Peyer's patch (tissue), 4 donors: ENCODE data around the gene BAK1. TPM values are rescaled to one million over a fixed set of nuclear protein-coding genes. Genes with fewer than 3 reads are reported as not detected.
A peak's percentile ranks its signal among the peaks of the same experiment; 100 is the strongest.

Experiments used
- DNase-seq, 3 donors: peaks; one replicate each; pipeline ENCODE4 v3.0.0-alpha.2; 2017 to 2019
- H3K27ac ChIP-seq, 4 donors: fragments of 200-600 bp; sonication (generic); one replicate each; pipeline ENCODE4 v1.5.1; 2016 to 2019
- H3K27me3 ChIP-seq, 2 donors: fragments of 200-600 bp; sonication (generic); one replicate each; pipeline ENCODE4 v1.5.1; 2019
- H3K36me3 ChIP-seq, 3 donors: fragments of 200-600 bp; sonication (generic); one replicate each; pipeline ENCODE4 v1.5.1; 2016 to 2019
- H3K4me1 ChIP-seq, 4 donors: fragments of 200-600 bp; sonication (generic); one replicate each; pipeline ENCODE4 v1.5.1; 2016 to 2019
- H3K4me3 ChIP-seq, 4 donors: fragments of 200-600 bp; sonication (generic); 1 replicate in 3 of 4; 2 replicates in 1 of 4; pipeline ENCODE4 v1.5.1; 2016 to 2019; ENCODE audit warnings: mild to moderate bottlenecking in 1 of 4
- H3K9me3 ChIP-seq, 4 donors: fragments of 200-600 bp; sonication (generic); one replicate each; pipeline ENCODE4 v1.5.1; 2016 to 2019; ENCODE audit warnings: mild to moderate bottlenecking in 1 of 4
- POLR2A ChIP-seq, 2 donors: fragments of 450-650 bp; IDR thresholded peaks; one replicate each; pipeline ENCODE4 v1.5.1; 2017; ENCODE audit warnings: antibody characterized with exemption in 2 of 2, mild to moderate bottlenecking in 2 of 2, moderate library complexity in 2 of 2
- total RNA-seq, 4 donors: library from RNA; depleted of rRNA; stranded (reverse); fragments of >200 nt; gene quantifications; one replicate each; pipeline ENCODE4 v1.1.0, GENCODE V29; 2016
- TF ChIP-seq, protein P1 (sequence below), 6 experiments: fragments of 450-650 bp in 4 of 6; fragments of 200-600 bp in 2 of 6; sonication (generic) in 1 of 6; IDR thresholded peaks; one replicate each; pipeline ENCODE4 v1.5.1; 2017 to 2019; ENCODE audit warnings: antibody characterized with exemption in 6 of 6, mild to moderate bottlenecking in 3 of 6, moderate library complexity in 1 of 6

The BAK1 gene
- total RNA-seq, 4 donors from 2014 or later: 28.9 to 71.7 (median 66.3) TPM

DNA sequence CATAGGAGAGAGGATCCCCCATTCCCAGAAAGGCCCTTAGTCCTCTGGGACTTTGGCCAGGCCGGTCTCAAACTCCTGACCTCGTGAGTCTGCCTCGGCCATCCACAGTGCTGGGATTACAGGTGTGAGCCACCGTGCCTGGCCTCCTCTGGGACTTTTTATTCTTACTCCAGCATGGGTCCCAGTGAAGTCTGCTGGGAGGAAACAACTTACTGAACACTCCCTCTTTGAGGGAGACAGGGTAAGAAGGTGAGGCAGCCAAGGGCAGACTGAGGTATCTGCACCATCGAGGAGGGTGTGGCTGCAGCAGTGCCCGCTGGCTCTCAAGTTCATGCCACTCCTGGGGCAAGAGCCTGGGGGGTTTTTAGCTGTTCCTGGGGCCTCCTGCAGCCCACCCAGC is 2.4 kb downstream of the BAK1 start:
- peaks cover 0 to 28% (median 0%) of the 10 kb centered on the region in 3 donors for H3K36me3 ChIP-seq
- peaks cover 0 to 31% (median 11%) of the 10 kb centered on the region in 4 donors for H3K4me1 ChIP-seq
- TF ChIP-seq, protein P1, sequence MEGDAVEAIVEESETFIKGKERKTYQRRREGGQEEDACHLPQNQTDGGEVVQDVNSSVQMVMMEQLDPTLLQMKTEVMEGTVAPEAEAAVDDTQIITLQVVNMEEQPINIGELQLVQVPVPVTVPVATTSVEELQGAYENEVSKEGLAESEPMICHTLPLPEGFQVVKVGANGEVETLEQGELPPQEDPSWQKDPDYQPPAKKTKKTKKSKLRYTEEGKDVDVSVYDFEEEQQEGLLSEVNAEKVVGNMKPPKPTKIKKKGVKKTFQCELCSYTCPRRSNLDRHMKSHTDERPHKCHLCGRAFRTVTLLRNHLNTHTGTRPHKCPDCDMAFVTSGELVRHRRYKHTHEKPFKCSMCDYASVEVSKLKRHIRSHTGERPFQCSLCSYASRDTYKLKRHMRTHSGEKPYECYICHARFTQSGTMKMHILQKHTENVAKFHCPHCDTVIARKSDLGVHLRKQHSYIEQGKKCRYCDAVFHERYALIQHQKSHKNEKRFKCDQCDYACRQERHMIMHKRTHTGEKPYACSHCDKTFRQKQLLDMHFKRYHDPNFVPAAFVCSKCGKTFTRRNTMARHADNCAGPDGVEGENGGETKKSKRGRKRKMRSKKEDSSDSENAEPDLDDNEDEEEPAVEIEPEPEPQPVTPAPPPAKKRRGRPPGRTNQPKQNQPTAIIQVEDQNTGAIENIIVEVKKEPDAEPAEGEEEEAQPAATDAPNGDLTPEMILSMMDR (IDR thresholded peaks at IDR 0.05): no peak
- TF ChIP-seq POLR2A (IDR thresholded peaks at IDR 0.05): no peak
- no peaks in the 10 kb centered on the region for H3K9me3 ChIP-seq
- peak overlapping the region; percentile 93 to 97 (median 96) for H3K27ac ChIP-seq
- H3K27me3 ChIP-seq: no peaks in the 10 kb centered on the region
- H3K4me3 ChIP-seq: peak overlapping the region in 3 of 4 donors; percentile 79 to 90 (median 85)
- peak in 2 of 3 donors; percentile 73 to 75 for DNase-seq

DNA sequence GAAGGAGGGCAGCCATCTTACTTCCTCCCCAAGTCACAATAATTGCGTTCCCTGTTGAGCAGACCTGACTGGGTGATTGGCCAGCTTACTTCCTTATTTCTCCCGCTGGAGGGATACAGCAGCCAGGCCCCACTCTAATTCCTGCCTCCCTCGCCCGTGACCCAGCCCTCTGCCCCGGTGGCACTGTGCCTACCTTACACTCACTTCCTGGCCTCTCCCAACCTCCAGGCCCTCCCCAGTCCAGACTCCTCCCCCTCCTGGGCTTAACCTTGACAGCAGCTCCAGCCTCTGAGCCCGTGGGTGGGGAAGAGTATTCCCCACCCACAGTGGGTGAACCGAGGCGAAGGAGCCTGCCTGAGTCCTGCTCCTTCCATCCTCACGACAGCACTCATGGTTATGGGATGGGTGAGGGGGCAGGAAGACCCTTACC is 3.0 kb downstream of the BAK1 start:
- DNase-seq: peak in 2 of 3 donors; percentile 95 to 96
- Histone ChIP-seq H3K4me1 (peaks cover 0 to 31% (median 11%) of the 10 kb centered on the region in 4 donors), H3K9me3 (no peaks in the 10 kb centered on the region), H3K27me3 (no peaks in the 10 kb centered on the region), H3K36me3 (peaks cover 0 to 28% (median 0%) of the 10 kb centered on the region in 3 donors), H3K4me3 (peak overlapping the region in 2 of 4 donors; percentile 79 to 90), H3K27ac (peak overlapping the region; percentile 93 to 97 (median 96))
- peak; percentile 81 to 94 for TF ChIP-seq POLR2A (IDR thresholded peaks at IDR 0.05)
- TF ChIP-seq, protein P1 (IDR thresholded peaks at IDR 0.05): peak in 1 of 6 experiments; percentile 12

DNA sequence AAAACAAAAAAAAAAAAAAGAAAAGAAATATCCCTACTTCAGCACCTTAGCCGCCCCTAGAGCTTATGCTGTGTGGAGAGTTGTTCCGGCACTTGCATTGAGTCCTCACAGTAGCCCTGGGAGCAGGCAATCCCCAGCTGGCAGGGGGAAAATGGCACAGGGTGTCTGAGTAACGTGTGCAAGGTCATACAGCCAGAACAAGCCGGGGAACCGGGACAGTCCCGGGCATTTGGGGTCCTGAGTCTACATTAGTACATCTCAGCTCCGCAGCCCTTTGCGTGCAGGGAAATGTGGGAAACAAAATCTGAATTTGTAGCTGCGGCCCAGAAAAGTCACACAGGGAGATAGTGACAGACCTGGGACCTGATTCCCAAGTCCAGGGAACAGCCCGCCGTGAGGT is 3.4 kb downstream of the BAK1 start:
- Histone ChIP-seq H3K36me3 (peaks cover 0 to 28% (median 0%) of the 10 kb centered on the region in 3 donors), H3K4me3 (peak overlapping the region in 2 of 4 donors; percentile 79 to 90), H3K27ac (peak overlapping the region; percentile 93 to 97 (median 96)), H3K9me3 (no peaks in the 10 kb centered on the region), H3K4me1 (peaks cover 0 to 36% (median 13%) of the 10 kb centered on the region in 4 donors), H3K27me3 (no peaks in the 10 kb centered on the region)
- TF ChIP-seq, protein P1 (IDR thresholded peaks at IDR 0.05): no peak
- TF ChIP-seq POLR2A (IDR thresholded peaks at IDR 0.05): no peak
- DNase-seq: no peak

DNA sequence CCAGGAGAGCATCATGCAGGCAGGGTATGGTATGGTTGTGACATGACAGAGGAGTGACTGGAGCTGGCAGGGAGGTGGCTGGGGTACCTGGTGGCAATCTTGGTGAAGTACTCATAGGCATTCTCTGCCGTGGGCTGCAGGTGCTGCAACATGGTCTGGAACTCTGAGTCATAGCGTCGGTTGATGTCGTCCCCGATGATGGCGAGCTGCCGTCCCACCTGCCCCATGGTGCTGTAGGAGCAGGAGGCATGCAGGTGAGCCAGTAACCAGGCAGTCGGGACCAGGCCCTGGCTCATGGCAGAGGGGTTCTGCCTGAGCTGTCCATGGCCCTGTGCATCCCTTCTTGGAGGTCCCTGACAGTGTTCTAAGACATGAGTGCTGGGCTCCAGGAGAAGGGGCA is 4.9 kb downstream of the BAK1 start:
- Histone ChIP-seq H3K27me3 (no peaks in the 10 kb centered on the region), H3K27ac (no peak overlapping the region), H3K9me3 (no peaks in the 10 kb centered on the region), H3K36me3 (peaks cover 0 to 28% (median 0%) of the 10 kb centered on the region in 3 donors), H3K4me3 (no peak overlapping the region), H3K4me1 (peaks cover 0 to 30% (median 13%) of the 10 kb centered on the region in 4 donors)
- no peak for TF ChIP-seq POLR2A (IDR thresholded peaks at IDR 0.05)
- TF ChIP-seq, protein P1 (IDR thresholded peaks at IDR 0.05): no peak
- no peak for DNase-seq

DNA sequence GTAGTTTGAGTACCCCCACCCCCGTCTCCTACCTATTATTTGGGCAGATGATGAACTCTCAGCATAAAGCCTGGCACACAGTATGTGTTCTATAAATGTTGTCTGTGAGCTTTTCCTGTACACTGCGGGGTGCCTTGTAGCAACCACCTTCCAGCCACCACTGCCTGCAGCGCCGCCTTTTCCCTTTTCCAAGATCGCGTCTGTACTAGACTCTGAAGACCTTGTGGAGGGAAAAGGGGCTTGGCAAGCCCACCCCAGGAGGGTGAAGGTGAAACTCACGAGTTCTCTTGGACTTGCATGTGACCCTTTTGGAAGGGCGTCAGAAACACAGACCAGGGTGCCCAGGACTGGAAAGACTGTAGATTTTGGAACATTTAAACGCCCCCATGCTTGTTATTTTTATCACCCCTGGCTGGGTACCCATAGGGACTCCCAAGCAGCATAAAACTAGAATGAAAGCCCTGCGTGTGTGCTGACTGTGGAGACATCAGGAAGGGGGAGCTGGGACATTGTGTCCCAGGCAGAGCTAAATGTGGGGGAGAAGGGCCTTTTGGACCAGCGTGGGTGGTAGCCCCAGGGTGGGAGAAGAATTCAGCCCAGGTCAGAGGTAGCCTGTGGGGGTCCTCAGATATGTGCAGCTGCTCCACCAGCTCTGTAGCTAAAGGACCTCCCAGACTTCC is 8.3 kb downstream of the BAK1 start:
- H3K4me3 ChIP-seq: peak overlapping the region; percentile 48 to 67 (median 50)
- peaks cover 0 to 7% (median 3%) of the 10 kb centered on the region in 4 donors for H3K4me1 ChIP-seq
- H3K9me3 ChIP-seq: no peaks in the 10 kb centered on the region
- H3K27ac ChIP-seq: peak overlapping the region; percentile 82 to 95 (median 92)
- TF ChIP-seq, protein P1 (IDR thresholded peaks at IDR 0.05): no peak
- no peak for TF ChIP-seq POLR2A (IDR thresholded peaks at IDR 0.05)
- no peak for DNase-seq
- H3K36me3 ChIP-seq: peaks cover 0 to 28% (median 0%) of the 10 kb centered on the region in 3 donors
- H3K27me3 ChIP-seq: no peaks in the 10 kb centered on the region
